NAMALWA (cell line): ENCODE results near the gene MEMO1.
A peak's percentile ranks its signal among the peaks of the same experiment; 100 is the strongest.
"Not testable (repeated sequence)": the region's sequence is repeated elsewhere in the genome, so short reads cannot be mapped to it uniquely, and the experiment has no call there.

ENCODE experiments used
- DNase-seq: peaks from one replicate; pipeline ENCODE4 v3.0.0-alpha.2; 2015; ENCODE audit warnings: low spot score

MEMO1 gene

GRCh38 chr2:32010670-32011484, at the start of gene MEMO1:
MEMO1 (minus strand) TSS chr2:32011008; CDS start chr2:32010247, 761 bp downstream.
- DNase-seq, result peak; percentile 96

GRCh38 chr2:32060266-32060665, 49.5 kb upstream of the MEMO1 start:
- no peak for DNase-seq

GRCh38 chr2:32058130-32058529, 47.3 kb upstream of the MEMO1 start:
- no peak for DNase-seq

DNA sequence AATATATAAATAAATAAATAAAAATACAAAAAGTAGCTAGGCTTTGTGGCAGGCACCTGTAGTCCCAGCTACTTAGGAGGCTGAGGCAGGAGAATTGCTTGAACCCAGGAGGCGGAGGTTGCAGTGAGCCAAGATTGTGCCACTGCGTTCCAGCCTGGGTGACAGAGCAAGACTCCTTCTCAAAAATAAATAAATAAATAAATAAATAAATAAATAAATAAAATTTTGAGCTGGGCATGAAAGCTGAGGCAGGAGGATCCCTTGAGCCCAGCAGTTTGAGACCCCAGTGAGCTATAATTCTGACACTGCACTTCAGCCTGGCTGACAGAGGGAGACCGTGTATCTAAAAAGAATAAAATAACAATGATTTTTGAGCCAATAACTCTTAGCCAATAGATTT, 43.8 kb upstream of the MEMO1 start:
- not testable (repeated sequence) for DNase-seq

DNA sequence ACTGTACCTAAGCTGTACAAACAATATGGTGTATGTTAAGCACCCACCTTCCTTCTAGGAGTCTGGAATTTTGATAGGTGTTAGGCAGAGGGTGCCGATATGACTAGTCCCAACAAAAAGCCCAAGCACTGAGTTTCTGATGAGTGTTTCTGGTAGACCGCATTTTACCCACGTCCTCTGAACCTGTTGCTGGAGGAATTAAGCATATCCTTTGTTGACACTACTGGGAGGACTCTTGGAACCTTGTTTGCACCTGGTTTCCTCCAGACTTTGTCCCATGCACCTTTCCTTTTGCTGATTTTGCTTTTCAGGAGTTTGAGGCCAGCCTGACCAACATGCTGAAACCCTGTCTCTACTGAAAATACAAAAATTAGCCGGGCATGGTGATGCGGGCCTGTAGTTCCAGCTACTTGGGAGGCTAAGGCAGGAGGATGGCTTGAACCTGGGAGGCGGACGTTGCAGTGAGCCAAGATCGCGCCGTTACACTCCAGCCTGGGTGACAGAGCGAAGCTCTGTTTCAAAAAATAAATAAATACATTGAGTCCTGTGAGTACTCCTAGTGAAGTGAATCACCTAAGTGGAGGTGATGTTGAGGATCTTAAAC, 41.1 kb upstream of the MEMO1 start:
- no peak for DNase-seq

DNA sequence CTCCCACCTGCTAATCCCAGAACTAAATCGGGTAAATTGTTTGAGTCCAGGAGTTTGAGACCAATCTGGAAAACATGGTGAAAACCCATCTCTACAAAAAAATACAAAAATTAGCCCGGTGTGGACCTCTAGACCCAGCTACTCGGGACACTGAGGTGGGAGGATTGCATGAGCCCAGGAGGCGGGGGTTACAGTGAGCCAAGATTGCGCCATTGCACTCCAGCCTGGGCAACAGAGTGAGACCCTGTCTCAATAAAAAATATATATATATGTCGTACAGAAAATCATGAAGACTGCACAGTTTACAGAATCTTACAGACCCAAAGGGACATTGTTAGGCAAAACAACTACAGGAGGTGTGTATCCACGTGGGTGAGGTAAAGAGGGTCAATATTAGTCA, 32.8 kb upstream of the MEMO1 start:
- DNase-seq, result no peak

GRCh38 chr2:32039447-32040219, 28.8 kb upstream of the MEMO1 start, which contains the start of gene DPY30:
DPY30 (minus strand) TSS chr2:32039805; CDS start chr2:32039456, 349 bp downstream.
- DNase-seq, result peak; percentile 95

GRCh38 chr2:32034198-32034887, 23.5 kb upstream of the MEMO1 start:
- peak; percentile 43 for DNase-seq

DNA sequence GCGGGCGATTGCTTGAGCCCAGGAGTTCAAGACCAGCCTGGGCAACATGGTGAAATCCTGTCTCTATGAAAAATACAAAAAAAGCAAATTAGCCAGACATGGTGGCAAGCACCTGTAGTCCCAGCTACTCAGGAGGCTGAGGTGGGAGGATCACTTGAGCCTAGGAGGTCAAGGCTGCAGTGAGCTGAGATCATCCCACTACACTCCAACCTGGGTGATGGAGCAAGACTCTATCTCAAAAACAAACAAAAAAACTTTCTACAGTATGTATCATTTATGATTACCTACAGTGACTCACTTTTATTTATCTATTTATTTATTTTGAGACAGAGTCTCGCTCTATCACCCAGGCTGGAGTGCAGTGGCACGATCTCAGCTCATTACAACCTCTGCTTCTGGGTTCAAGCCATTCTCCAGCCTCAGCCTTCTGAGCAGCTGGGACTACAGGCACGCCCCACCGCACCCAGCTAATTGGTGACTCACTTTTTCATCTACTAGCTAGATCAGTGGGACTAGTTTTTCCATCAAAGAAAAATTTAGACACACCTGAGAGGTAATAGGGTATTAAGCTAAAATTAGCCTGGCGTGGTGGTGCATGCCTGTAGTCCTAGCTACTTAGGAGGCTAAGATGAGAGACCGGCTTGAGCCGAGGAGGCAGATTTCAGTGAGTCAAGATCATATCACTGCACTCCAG, 8.1 kb upstream of the MEMO1 start:
- not testable (repeated sequence) for DNase-seq

- DNase-seq, result no peak
These were observed 2.1 kb upstream of the MEMO1 start for GRCh38 chr2:32012872-32013271.

DNA sequence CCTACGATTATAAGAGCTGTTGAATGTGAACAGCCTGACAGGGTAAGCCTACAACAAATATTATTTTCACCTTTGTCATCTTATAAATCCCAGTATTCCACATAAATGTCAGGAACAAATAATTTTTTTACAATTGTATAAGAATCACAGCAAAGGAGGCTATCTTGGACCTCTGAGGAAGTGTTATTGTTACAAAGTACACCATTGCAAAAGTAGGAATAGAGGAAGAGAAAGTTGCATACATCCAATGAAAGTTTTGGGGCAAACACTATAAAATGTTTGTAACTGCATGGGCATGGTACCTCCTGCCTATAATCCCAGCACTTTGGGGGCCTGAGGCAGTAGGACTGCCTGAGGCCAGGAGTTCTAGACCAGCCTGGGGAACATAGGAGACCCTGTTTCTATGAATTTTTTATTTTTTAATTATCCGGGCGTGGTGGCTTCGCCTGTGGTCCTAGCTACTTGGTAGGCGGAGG, 715 bp upstream of the MEMO1 start:
- no peak for DNase-seq

- peak; percentile 60 for DNase-seq
These were observed 533 bp downstream of the MEMO1 start for GRCh38 chr2:32010280-32010669.

DNA sequence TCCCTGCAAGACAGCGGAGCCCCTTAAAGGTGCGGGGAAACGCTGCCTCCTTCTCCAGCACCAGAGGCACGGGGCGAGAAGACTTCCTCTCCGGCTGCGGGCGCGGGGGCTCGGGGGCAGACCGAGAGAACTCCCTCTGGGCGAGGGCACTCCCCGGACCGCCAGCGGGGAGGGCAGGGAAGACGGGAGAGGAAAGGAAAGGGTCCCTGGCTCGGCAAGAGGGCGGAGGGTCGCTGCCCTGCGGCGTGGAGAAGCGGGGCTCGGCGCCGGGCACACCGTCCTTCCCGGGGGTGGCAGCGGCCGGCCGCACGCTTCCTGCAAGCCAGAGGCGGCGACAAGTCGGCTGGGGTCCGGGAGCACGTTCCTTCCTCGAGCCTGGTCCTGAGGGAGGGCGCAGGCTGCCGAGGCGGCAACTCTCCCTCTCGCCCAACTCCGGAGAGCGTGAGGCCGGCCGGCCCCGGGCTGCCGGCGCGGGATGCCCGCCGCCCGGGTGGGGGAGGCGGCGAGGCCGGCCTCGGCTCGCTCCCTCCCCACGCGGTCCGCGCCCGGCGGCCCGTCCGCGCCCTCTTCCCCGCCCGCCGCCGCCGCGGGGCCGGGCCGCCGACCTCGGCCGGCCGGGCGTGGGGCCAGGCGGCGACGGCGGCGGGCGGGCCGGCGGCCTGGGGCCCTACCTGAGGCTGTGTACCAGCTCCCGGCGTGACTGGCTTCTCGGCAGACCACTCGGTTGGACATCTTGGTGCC, 1.1 kb downstream of the MEMO1 start:
- DNase-seq, result peak; percentile 72

DNA sequence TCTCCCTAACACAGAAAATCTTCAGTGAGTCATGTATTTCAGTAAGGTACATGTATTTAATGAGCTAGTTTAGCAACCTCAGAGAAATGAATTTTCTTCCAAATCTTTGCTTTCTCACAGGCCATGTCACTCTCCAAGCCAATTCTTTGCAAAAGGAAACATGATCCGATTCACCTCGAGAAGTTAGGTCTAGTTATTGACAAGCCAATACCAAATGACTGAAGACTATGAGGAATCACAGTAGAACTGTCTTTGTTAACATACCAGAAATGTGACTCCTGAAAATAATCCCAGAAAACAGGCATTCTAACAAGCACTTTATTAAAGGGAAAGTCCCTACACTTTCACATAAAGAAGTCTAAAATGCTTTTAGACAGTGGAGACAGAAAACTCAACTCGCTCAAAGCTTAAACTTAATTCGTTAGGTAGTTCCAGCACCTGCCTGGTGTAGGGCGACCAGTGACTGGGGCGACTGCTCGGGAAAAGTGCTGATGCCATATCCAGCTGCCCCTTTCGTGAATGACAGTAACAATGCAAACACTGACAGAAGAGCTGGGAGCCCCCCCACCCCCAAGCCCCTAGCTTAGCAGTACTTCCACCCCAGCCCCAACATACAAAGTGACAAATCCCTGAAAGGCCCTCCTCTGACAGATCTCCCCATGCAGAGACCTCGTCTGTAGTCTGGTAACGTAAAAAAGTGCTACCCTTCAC, 1.8 kb downstream of the MEMO1 start:
- peak; percentile 54 for DNase-seq

- no peak for DNase-seq
These were observed 3.8 kb downstream of the MEMO1 start for GRCh38 chr2:32007121-32007391.

DNA sequence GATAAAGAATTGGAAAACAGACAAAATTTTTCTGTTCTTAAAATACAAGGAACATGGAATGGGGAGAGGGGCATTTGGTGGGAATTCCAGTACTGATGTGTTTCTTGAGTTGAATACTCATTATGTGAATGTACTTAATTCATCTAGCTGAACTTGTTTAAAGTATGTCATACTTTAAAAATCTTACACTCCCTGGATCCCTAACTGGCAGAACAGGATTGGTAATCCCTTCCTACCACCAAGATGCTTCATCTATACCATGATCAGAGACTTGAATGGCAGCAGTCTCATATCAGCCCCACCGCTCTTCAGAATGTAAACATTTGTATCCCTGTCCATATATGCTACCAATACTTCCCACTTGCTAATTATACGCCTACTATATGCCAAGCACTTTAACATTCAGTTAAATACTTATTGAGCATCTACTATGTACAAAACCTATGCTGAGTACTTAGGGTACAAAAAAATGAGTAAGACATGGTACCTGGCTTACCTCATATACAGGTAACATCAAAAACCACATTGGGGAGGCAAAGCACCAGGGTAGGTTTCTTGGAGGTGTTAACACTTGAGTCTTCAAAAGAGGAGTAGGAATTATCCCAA, 5.3 kb downstream of the MEMO1 start:
- DNase-seq, result no peak

DNA sequence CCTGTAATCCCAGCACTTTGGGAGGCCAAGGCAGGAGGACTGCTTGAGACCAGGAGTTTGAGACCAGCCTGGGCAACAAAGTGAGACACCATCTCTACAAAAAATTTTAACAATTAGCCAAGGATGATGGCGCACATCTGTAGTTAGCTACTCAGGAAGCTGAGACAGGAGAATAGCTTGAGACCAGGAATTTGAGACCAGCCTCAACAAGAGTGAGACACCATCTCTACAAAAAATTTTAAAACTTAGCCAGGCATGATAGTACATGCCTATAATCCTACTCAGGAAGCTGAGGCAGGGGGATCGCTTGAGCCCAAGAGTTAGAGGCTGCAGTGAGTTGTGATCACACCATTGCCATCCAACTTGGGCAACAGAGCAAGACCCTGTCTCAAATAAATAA, 7.0 kb downstream of the MEMO1 start:
- no peak for DNase-seq

- no peak for DNase-seq
These were observed 8.4 kb downstream of the MEMO1 start for GRCh38 chr2:32002406-32002805.

DNA sequence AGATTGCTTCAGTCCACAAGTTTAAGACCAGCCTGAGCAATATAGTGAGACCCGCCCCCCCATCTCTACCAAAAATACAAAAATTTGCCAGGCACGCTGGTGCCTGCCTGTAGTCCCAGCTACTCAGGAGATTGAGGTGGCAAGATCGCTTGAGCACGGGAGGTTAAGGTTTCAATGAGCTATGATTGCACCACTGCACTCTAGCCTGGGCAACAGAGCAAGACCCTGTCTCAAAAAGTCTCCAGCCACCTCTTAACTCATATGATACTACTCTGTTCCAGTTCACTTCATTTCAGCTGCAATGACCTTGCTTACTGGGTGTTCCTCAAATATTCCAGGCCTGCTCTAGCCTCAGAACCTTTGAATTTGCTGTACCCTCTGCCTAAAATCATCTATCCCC, 11.4 kb downstream of the MEMO1 start:
- DNase-seq, result no peak
